ENCODE data around the gene OR13H1. TPM values are rescaled to one million over a fixed set of nuclear protein-coding genes. Genes with fewer than 3 reads are reported as not detected.
A peak's percentile ranks its signal among the peaks of the same experiment; 100 is the strongest.

OR13H1 gene
- total and polyA plus RNA-seq, 9 of the 15 experiments (the other 6 are each of a cell fraction or from before 2014, with no cell fraction given) = not detected

DNA sequence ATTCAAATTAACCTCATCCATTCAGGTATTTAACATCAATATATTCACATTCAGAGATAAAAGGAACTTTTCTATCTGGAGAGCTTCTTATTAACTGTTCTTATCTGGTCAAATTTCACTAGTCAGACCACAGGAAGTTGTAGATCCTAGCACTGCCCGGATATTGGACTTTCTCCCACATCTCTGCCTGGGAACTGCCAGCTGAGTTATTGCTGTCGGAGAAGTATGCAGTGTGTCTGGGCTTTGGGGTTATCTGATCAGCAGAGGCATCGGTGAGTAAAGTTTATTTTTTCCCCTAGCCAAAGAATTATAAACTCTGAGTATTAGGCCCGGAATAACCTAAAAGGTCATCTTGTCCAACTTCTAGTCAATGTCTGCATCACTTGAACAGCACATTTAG, 45.1 kb downstream of the OR13H1 start:
- no peak overlapping the region for H3K9ac ChIP-seq (ENCODE audit: insufficient read depth in 1 of 2, low read depth in 2 of 2, low read length in 2 of 2)
- H3K27ac ChIP-seq (ENCODE audit: extremely low read depth, low read depth, low read length) = no peak overlapping the region
- no peaks in the 10 kb centered on the region for H3K9me3 ChIP-seq (replicated peaks; ENCODE audit: control insufficient read depth, insufficient read depth, low read depth, low read length)
- BruUV-seq (replicated peaks) = no TSS peak
- POLR2A ChIA-PET = no interaction called here
- no peaks in the 10 kb centered on the region for H3K79me2 ChIP-seq (ENCODE audit: control insufficient read depth, insufficient read depth, low read length)
- H4K20me1 ChIP-seq (replicated peaks; ENCODE audit: control insufficient read depth, insufficient read depth, low read length) = no peaks in the 10 kb centered on the region
- no peaks in the 10 kb centered on the region; a peak in 1 of 5 replicates for H3K27me3 ChIP-seq (ENCODE audit: control insufficient read depth in 2 of 2, insufficient read depth in 2 of 2, low read length in 2 of 2)
- in situ Hi-C loops (cut with MboI) = no loop called here
- no peak overlapping the region for H3K4me3 ChIP-seq
- FAIRE-seq = no peak
- no peaks in the 10 kb centered on the region for H3K9me1 ChIP-seq (ENCODE audit: control insufficient read depth, insufficient read depth, low read length)
- TF ChIP-seq, protein P1, sequence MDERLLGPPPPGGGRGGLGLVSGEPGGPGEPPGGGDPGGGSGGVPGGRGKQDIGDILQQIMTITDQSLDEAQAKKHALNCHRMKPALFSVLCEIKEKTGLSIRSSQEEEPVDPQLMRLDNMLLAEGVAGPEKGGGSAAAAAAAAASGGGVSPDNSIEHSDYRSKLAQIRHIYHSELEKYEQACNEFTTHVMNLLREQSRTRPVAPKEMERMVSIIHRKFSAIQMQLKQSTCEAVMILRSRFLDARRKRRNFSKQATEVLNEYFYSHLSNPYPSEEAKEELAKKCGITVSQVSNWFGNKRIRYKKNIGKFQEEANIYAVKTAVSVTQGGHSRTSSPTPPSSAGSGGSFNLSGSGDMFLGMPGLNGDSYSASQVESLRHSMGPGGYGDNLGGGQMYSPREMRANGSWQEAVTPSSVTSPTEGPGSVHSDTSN (CRISPR knock-in tag; IDR thresholded peaks at IDR 0.05; ENCODE audit: low read depth) = no peak
- TF ChIP-seq, protein P1 (tag; conservative IDR thresholded peaks at IDR 0.05; ENCODE audit: low read depth) = peak; percentile 31; the same call in 1 of the 2 replicates
- TF ChIP-seq KAT7 (CRISPR knock-in tag; IDR thresholded peaks at IDR 0.05; ENCODE audit: borderline replicate concordance) (no peak), ETV1 (tag; conservative IDR thresholded peaks at IDR 0.05; ENCODE audit: low read depth) (peak; percentile 59), GABPA (tag; conservative IDR thresholded peaks at IDR 0.05; ENCODE audit: low read depth) (peak; percentile 44), MEIS2 (IDR thresholded peaks at IDR 0.05; ENCODE audit: partially characterized antibody) (peak; percentile 77), KAT8 (IDR thresholded peaks at IDR 0.05; ENCODE audit: low read depth) (no peak)
- no peaks in the 10 kb centered on the region; a peak in 1 of 5 replicates for H3K4me1 ChIP-seq (replicated peaks in 1 of 2; ENCODE audit: control insufficient read depth in 2 of 2, insufficient read depth in 2 of 2, low read length in 2 of 2)
- ATAC-seq = no peak
- H2AFZ ChIP-seq (ENCODE audit: low read depth, low read length) = no peak overlapping the region
- no peak overlapping the region for H3K4me2 ChIP-seq (ENCODE audit: insufficient read depth, low read length)
- CTCF ChIA-PET (ENCODE audit: low intra/inter-chr PET ratio) = no interaction called here
- 2% methylated on average over 4 of the region's 4 CpGs for WGBS (ENCODE audit: insufficient coverage, low coverage, missing lambda C conversion rate)
- intact Hi-C loops (cut with micrococcal nuclease) = no loop called here
- DNase-seq (ENCODE audit: extremely low read depth in 1 of 4, low spot score in 3 of 4) = no peak
- H3K36me3 ChIP-seq (ENCODE audit: control insufficient read depth, insufficient read depth, low read length) = no peaks in the 10 kb centered on the region

Data from K562 (cell line).